Measurements from ENCODE around the gene PDCD4.
"Not testable (repeated sequence)": the region's sequence is repeated elsewhere in the genome, so short reads cannot be mapped to it uniquely, and the experiment has no call there.

The PDCD4 gene

GRCh38 chr10:110883924-110884323, 12.2 kb downstream of the PDCD4 start:
- DNase-seq (ENCODE audit: low spot score), result no peak

GRCh38 chr10:110885932-110886674, 14.4 kb downstream of the PDCD4 start:
- DNase-seq (ENCODE audit: low spot score), result no peak

GRCh38 chr10:110887560-110887959, 15.8 kb downstream of the PDCD4 start:
- no peak for DNase-seq (ENCODE audit: low spot score)

- DNase-seq (ENCODE audit: low spot score), result no peak
Observed at GRCh38 chr10:110892602-110893288, 21.0 kb downstream of the PDCD4 start.

- peak; percentile 80 for DNase-seq (ENCODE audit: low spot score)
Observed at GRCh38 chr10:110893559-110894179, 21.9 kb downstream of the PDCD4 start.

GRCh38 chr10:110897184-110897583, 25.5 kb downstream of the PDCD4 start:
- DNase-seq (ENCODE audit: low spot score), result no peak

- no peak for DNase-seq (ENCODE audit: low spot score)
Observed at GRCh38 chr10:110898391-110898790, 26.7 kb downstream of the PDCD4 start.

GRCh38 chr10:110900983-110901382, 29.3 kb downstream of the PDCD4 start:
- DNase-seq (ENCODE audit: low spot score), result no peak

GRCh38 chr10:110901954-110902819, 30.5 kb downstream of the PDCD4 start:
- DNase-seq (ENCODE audit: low spot score), result no peak

GRCh38 chr10:110903280-110904278, 31.9 kb downstream of the PDCD4 start:
- DNase-seq (ENCODE audit: low spot score), result peak; percentile 45

GRCh38 chr10:110910138-110910537, 38.4 kb downstream of the PDCD4 start:
- DNase-seq (ENCODE audit: low spot score), result no peak

- no peak for DNase-seq (ENCODE audit: low spot score)
Observed at GRCh38 chr10:110912374-110912773, 40.6 kb downstream of the PDCD4 start.

- no peak for DNase-seq (ENCODE audit: low spot score)
Observed at GRCh38 chr10:110914431-110914830, 42.7 kb downstream of the PDCD4 start.

- no peak for DNase-seq (ENCODE audit: low spot score)
Observed at GRCh38 chr10:110915035-110915434, 43.3 kb downstream of the PDCD4 start.

- not testable (repeated sequence) for DNase-seq (ENCODE audit: low spot score)
Observed at GRCh38 chr10:110915600-110915999, 43.9 kb downstream of the PDCD4 start.

- DNase-seq (ENCODE audit: low spot score), result no peak
Observed at GRCh38 chr10:110916554-110917346, 45.0 kb downstream of the PDCD4 start.

GRCh38 chr10:110918269-110918642, 46.5 kb downstream of the PDCD4 start:
- peak; percentile 91 for DNase-seq (ENCODE audit: low spot score)

- peak; percentile 100 for DNase-seq (ENCODE audit: low spot score)
Observed at GRCh38 chr10:110918643-110919348, 47.1 kb downstream of the PDCD4 start, which contains the start of gene BBIP1. Gene BBIP1, minus strand, starts transcription at chr10:110919180. Its CDS starts 1,023 bp downstream, at chr10:110918157.

- no peak for DNase-seq (ENCODE audit: low spot score)
Observed at GRCh38 chr10:110919349-110919931, 47.7 kb downstream of the PDCD4 start, which contains the start of gene SHOC2. Gene SHOC2, plus strand, starts transcription at chr10:110919604. Its CDS starts 44,755 bp downstream, at chr10:110964359.

Data from pons (tissue), 1 donor.